Breast epithelium (tissue), 3 donors: Measurements from ENCODE around the gene BRD9.

ENCODE experiments used
- CTCF ChIP-seq, 3 donors: fragments of 450-650 bp; IDR thresholded peaks; one replicate each; pipeline ENCODE4 v1.5.1; 2016 to 2017; ENCODE audit warnings: antibody characterized with exemption in 3 of 3, mild to moderate bottlenecking in 3 of 3, moderate library complexity in 3 of 3
- POLR2A ChIP-seq: fragments of 450-650 bp; IDR thresholded peaks from one replicate; pipeline ENCODE4 v1.6.1; 2016; ENCODE audit warnings: antibody characterized with exemption, mild to moderate bottlenecking, moderate library complexity

DNA sequence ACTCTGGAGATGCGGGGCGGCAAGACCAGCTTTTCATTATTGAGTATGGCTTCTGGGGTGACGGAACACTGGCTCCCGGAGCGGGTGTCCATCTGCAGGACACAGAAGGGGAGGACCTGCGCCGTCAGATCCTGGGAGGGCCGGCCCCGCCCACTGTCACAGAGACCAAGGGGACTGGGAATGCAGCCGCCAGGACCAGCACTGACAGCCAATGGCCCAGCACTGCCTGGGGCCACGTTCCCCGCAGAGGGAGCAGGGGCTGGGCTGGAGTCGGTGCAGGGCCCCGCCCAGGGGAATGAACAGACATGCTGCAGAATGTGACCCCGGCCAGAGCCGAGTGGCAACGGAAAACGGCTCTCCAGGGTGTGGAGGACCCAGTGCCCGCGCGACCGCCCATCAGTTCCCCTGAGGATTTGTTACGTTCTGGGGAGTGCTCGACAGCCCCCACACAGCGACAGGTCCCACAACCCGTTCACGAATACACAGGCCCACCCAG lies 42.0 kb downstream of the BRD9 start, which contains the start of gene ZDHHC11:
- TF ChIP-seq POLR2A (no peak), CTCF (IDR thresholded peaks at IDR 0.05) (no peak)
